ENCODE results near the gene LMTK3.

LMTK3 gene

DNA sequence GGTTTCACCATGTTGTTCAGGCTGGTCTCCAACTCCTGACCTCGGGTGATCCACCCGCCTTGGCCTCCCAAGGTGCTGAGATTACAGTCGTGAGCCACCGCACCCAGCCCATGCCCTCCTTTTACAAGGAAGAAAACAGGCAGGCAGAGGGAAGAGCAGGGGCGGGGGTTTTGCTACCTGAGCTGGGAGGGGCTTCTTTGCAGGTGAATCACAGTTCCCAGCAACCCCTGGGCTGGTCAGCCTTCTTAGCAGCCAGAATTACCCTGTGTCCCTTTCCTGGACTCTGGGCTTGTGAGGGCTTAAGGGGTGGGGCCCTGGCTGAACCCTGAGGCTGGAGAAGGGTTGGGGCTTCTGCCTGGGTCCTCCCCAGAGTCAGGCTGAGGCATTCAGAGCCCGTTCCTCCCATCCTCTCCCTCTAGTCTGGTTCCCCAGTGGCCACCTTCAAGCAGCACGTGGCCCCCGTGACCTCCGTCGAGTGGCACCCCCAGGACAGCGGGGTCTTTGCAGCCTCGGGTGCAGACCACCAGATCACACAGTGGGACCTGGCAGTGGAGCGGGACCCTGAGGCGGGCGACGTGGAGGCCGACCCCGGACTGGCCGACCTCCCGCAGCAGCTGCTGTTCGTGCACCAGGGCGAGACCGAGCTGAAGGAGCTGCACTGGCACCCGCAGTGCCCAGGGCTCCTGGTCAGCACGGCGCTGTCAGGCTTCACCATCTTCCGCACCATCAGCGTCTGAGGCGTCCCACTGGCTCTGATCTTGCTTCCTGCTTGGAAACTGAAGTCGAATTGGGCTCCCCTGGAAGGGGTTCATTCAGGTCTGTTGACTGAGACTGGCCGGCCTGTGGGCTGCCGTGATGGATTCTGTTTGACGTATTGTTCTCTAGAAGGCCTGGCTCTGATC, 59.1 kb downstream of the LMTK3 start:
- peaks cover 25% of the 10 kb centered on the region for H3K4me1 Mint-ChIP-seq (ENCODE audit: low read depth)
- H3K27ac Mint-ChIP-seq: no peak overlapping the region
- no peaks in the 10 kb centered on the region for H3K27me3 Mint-ChIP-seq
- H3K36me3 Mint-ChIP-seq (ENCODE audit: low read depth): peaks cover 100% of the 10 kb centered on the region
- intact Hi-C loops (cut with micrococcal nuclease): no loop called here
- H3K4me3 Mint-ChIP-seq: no peak overlapping the region
- no peaks in the 10 kb centered on the region for H3K9me3 Mint-ChIP-seq

DNA sequence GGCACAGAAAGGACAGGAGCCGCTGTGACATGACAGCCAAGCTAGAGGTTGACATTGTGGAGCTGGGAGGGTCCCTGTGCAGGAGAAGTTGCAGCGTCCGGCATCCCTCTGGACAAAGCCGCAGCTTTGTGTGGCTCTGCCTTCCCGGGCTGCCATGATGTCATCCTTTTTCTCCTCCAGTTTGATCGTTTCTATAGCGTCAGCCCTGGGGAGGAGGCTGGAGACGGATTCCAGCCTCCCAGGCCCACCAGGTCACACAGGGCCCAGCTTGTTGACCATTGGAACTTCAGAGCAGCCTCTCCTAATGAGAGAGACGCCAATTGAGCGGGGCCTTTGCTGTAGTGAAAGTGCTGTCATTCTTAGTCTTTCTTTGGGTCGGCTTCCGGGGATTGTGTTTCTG, 60.0 kb downstream of the LMTK3 start:
- H3K27ac Mint-ChIP-seq: no peak overlapping the region
- no peak overlapping the region for H3K4me3 Mint-ChIP-seq
- intact Hi-C loops (cut with micrococcal nuclease): no loop called here
- H3K36me3 Mint-ChIP-seq (ENCODE audit: low read depth): peaks cover 100% of the 10 kb centered on the region
- no peaks in the 10 kb centered on the region for H3K27me3 Mint-ChIP-seq
- H3K4me1 Mint-ChIP-seq (ENCODE audit: low read depth): peaks cover 26% of the 10 kb centered on the region
- H3K9me3 Mint-ChIP-seq: no peaks in the 10 kb centered on the region

DNA sequence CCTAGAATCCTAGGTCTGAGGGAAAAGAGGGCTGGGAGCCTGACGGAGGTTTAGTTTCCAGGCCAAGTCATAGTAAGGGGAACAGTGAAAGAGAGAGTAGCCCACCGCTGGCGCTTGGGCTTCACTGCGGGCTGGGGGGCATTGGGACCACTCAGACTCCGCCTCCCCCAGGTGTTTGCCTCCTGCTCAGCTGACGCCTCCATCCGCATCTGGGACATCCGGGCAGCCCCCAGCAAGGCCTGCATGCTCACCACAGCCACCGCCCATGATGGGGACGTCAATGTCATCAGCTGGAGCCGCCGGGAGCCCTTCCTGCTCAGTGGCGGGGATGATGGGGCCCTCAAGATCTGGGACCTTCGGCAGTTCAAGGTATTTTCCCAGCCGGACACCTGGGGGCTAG, 60.8 kb downstream of the LMTK3 start:
- no peaks in the 10 kb centered on the region for H3K27me3 Mint-ChIP-seq
- no peak overlapping the region for H3K27ac Mint-ChIP-seq
- H3K9me3 Mint-ChIP-seq: no peaks in the 10 kb centered on the region
- H3K4me3 Mint-ChIP-seq: no peak overlapping the region
- intact Hi-C loops (cut with micrococcal nuclease): no loop called here
- peaks cover 100% of the 10 kb centered on the region for H3K36me3 Mint-ChIP-seq (ENCODE audit: low read depth)
- peaks cover 30% of the 10 kb centered on the region for H3K4me1 Mint-ChIP-seq (ENCODE audit: low read depth)

DNA sequence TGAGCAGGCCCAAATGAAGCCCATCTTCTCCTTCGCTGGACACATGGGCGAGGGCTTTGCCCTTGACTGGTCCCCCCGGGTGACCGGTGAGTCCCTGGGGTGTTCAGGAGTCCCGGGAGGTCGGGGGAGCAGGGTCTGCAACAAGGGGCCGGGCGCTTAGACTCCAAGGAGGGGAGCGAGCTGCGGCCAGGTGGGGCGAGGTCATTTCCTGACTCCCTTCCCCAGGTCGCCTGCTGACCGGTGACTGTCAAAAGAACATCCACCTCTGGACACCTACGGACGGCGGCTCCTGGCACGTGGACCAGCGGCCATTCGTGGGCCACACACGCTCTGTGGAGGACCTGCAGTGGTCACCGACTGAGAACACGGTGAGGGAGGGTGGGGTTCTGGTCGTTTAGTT, 61.2 kb downstream of the LMTK3 start:
- Mint-ChIP-seq H3K4me1 (ENCODE audit: low read depth) (peaks cover 26% of the 10 kb centered on the region), H3K36me3 (ENCODE audit: low read depth) (peaks cover 99% of the 10 kb centered on the region)
- intact Hi-C loops (cut with micrococcal nuclease): no loop called here

DNA sequence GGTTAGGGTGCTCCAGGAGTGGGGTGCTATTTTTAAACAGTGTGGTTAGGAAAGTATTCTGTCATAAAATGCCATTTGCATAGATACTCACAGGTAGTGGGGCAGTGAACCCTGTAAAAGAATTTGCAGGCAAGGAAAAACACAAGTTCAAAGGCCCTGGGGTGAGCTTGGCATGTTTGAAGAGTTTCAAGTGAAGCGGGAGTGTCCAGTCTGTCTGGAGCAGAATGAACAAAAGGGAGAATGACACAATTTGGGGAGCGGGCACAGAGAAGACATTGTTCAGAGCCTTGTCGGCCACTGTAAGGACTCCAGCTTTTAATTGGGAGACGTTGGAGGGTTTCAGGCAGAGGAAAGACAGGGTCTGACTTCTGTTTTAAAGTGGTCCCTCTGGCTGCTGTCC, 63.1 kb downstream of the LMTK3 start:
- Mint-ChIP-seq H3K4me1 (ENCODE audit: low read depth) (peaks cover 32% of the 10 kb centered on the region), H3K9me3 (no peaks in the 10 kb centered on the region), H3K4me3 (no peak overlapping the region), H3K36me3 (ENCODE audit: low read depth) (peaks cover 86% of the 10 kb centered on the region), H3K27ac (no peak overlapping the region), H3K27me3 (peaks cover 13% of the 10 kb centered on the region)
- intact Hi-C loops (cut with micrococcal nuclease): no loop called here

More for the DNA sequence above, 61.2 kb downstream of the LMTK3 start:
- Mint-ChIP-seq H3K27ac (no peak overlapping the region), H3K27me3 (no peaks in the 10 kb centered on the region), H3K9me3 (no peaks in the 10 kb centered on the region), H3K4me3 (no peak overlapping the region)

DNA sequence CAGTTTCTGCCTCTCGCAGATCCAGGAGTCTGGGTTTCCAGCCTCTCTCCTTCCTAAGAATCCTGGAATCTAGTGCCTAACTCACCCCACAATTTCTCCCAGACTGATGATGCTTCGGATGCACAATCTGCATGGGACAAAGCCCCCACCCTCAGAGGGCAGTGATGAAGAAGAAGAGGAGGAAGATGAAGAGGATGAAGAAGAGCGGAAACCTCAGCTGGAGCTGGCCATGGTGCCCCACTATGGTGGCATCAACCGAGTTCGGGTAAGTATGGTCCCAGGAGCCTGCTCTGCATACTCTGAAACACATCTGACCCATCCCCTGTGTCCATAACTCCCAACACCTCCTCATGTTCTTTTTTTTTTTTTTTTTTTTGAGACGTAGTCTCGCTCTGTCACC, 65.1 kb downstream of the LMTK3 start:
- peak overlapping the region; percentile 96 for H3K4me3 Mint-ChIP-seq
- H3K36me3 Mint-ChIP-seq (ENCODE audit: low read depth): peaks cover 75% of the 10 kb centered on the region
- H3K4me1 Mint-ChIP-seq (ENCODE audit: low read depth): peaks cover 38% of the 10 kb centered on the region
- H3K9me3 Mint-ChIP-seq: no peaks in the 10 kb centered on the region
- H3K27me3 Mint-ChIP-seq: peaks cover 23% of the 10 kb centered on the region
- intact Hi-C loops (cut with micrococcal nuclease): no loop called here
- peak overlapping the region; percentile 98 for H3K27ac Mint-ChIP-seq

DNA sequence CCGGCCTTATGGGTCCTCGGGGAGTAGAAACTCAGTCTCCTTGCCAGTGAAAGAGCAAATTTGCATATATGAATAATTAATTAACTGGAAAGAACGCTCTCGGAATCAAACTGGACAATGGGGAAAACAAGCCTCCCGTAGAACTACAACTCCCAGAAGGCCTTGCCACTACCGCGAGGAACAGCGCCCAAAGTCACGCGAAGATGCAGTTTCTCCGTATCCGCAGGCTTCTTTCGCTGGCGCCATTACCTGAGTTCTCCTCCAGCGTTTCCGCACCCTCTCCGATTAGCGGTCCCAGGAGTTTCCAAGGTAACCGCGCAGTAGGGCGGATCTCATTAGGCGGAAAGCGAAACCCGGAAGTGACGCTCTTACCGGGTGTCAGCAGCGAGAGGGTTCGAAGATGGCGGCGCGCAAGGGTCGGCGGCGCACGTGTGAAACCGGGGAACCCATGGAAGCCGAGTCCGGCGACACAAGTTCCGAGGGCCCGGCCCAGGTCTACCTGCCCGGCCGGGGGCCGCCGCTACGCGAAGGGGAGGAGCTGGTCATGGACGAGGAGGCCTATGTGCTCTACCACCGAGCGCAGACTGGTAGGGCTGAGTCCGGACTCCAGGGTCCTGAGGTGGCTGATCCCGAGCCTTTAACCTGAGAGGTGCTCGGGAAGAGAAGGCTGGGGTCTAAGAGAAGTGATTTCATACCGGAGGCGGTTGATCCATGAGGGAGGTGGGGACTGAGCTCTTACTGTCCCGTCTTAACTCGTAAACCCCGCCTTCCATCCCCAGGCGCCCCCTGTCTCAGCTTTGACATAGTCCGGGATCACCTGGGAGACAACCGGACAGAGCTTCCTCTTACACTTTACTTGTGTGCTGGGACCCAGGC, 65.8 kb downstream of the LMTK3 start, which contains the start of gene GRWD1:
Gene GRWD1, plus strand, starts transcription at position 378 of the 876 bp plus-strand sequence. Its CDS starts 23 bp downstream, at position 401.
- Mint-ChIP-seq H3K9me3 (no peaks in the 10 kb centered on the region), H3K36me3 (ENCODE audit: low read depth) (peaks cover 69% of the 10 kb centered on the region)

DNA sequence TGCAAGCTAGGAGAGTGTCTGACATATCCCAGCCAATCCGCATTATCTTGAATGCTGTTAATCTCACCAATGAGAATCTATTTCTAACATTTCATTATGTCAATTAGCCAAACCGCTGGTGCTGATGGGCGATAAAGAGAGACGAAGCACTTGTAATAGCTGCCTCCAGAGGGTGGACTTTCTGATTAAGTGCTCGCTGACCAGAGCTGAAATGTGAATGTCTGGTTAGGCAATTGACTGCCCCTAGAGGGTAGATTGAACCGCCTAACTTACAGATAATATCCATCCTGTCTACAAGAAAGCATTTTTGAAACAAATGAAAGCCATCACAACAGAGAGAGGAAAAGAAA, 66.4 kb downstream of the LMTK3 start:
- peak overlapping the region; percentile 98 for H3K27ac Mint-ChIP-seq
- intact Hi-C loops (cut with micrococcal nuclease): loop anchor here (1.0 to 2.0 kb wide), 2 partner anchors 24 to 54 kb away; partner anchors contain the start of genes CYTH2 and KDELR1

More for the DNA sequence above, 65.8 kb downstream of the LMTK3 start, which contains the start of gene GRWD1:
- peak within 1 kb of the TSS; percentile 96 for H3K4me3 Mint-ChIP-seq
- H3K27ac Mint-ChIP-seq: peak within 1 kb of the TSS; percentile 98
- peaks cover 30% of the 10 kb centered on the region for H3K27me3 Mint-ChIP-seq
- intact Hi-C loops (cut with micrococcal nuclease): loop anchor here (1.0 to 2.0 kb wide), 2 partner anchors 23 to 55 kb away; partner anchors contain the start of genes CYTH2 and KDELR1
- peaks cover 38% of the 10 kb centered on the region for H3K4me1 Mint-ChIP-seq (ENCODE audit: low read depth)

DNA sequence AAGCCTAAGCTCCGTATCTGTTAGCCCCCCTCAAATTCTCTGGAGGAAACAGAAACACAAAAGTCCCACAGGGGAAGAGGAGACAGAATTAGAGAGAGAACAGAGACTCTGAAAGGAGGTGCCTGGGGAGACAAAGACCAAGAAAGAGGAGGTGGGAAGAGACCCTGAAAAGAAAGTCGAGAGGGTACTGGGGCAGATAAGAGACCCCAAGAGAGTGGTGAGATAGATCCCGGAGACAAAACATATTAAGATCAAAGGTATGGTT, 66.8 kb downstream of the LMTK3 start:
- Mint-ChIP-seq H3K9me3 (no peaks in the 10 kb centered on the region), H3K4me1 (ENCODE audit: low read depth) (peaks cover 38% of the 10 kb centered on the region), H3K27ac (peak overlapping the region; percentile 56), H3K27me3 (peaks cover 35% of the 10 kb centered on the region), H3K4me3 (peak overlapping the region; percentile 96), H3K36me3 (ENCODE audit: low read depth) (peaks cover 59% of the 10 kb centered on the region)
- intact Hi-C loops (cut with micrococcal nuclease): loop anchor here (1.0 to 2.0 kb wide), 2 partner anchors 24 to 54 kb away; partner anchors contain the start of genes CYTH2 and KDELR1

More for the DNA sequence above, 66.4 kb downstream of the LMTK3 start:
- H3K36me3 Mint-ChIP-seq (ENCODE audit: low read depth): peaks cover 63% of the 10 kb centered on the region
- H3K4me1 Mint-ChIP-seq (ENCODE audit: low read depth): peaks cover 38% of the 10 kb centered on the region
- no peaks in the 10 kb centered on the region for H3K9me3 Mint-ChIP-seq
- H3K27me3 Mint-ChIP-seq: peaks cover 35% of the 10 kb centered on the region
- peak overlapping the region; percentile 96 for H3K4me3 Mint-ChIP-seq

DNA sequence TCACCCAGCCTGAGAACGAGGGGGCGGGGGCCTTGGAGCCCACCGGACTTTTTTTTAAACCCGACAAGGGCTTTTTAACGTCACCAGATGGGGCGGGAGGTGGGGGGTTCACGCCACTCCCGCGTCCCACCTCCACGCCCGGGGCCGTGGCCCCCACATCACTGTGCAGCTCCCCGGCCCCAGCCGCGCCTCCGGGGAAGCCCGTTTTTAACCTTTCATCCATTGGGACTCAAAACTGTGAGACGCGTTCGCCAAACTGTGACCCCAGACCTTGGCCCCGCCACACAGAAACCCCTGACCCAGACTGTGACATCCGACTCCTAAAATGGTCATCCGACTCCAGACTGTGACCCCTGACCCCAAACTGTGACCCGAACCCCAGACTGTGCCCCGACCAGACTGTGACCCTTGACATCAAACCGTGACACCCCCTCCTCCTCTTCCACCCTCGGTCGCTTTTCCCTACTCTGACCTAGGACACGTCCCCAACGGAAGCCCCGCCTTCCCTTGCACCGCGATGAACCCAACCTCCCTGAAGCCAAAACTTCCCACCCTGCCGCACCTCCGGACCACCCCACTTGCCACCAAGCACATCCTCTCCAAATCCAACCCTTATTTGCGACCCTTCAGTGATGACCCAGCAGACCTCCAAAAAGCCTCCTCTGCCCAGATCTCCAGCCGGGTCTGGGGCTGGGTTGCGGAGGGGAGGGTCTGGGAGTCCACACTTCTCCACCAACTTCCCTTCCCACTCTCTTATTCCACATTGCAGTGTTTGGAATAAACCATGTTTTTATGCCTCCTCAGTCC, 67.3 kb downstream of the LMTK3 start:
- Mint-ChIP-seq H3K36me3 (ENCODE audit: low read depth) (peaks cover 54% of the 10 kb centered on the region), H3K27ac (peak overlapping the region; percentile 56), H3K4me3 (peak overlapping the region; percentile 96), H3K9me3 (no peaks in the 10 kb centered on the region), H3K4me1 (ENCODE audit: low read depth) (peaks cover 38% of the 10 kb centered on the region), H3K27me3 (peaks cover 35% of the 10 kb centered on the region)
- intact Hi-C loops (cut with micrococcal nuclease): loop anchor here (2.0 kb wide), 1 partner anchor 54 kb away; the partner anchor contains the start of gene KDELR1

DNA sequence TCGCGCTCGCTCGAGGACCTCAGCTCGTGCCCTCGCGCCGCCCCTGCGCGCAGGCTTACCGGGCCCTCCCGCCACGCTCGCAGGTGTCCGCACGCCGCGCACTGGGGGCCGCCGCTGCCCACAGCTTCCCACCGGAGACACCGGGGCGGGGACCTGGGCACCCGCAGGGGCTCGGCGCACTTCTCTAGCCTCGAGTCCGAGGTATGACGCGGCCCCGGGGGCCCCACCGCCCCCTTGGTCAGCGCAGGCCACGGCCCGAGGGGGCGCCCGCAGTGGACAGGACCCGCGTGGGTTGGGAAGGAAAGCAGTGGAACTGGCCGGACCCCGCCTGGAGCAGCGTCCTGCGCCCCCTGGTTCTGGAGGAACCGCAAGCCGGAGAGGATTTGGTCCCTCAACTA, 67.9 kb downstream of the LMTK3 start:
- Mint-ChIP-seq H3K27ac (peak overlapping the region; percentile 56), H3K27me3 (peaks cover 35% of the 10 kb centered on the region), H3K36me3 (ENCODE audit: low read depth) (peaks cover 48% of the 10 kb centered on the region), H3K9me3 (no peaks in the 10 kb centered on the region), H3K4me3 (no peak overlapping the region), H3K4me1 (ENCODE audit: low read depth) (peaks cover 38% of the 10 kb centered on the region)
- intact Hi-C loops (cut with micrococcal nuclease): loop anchor here (2.0 kb wide), 1 partner anchor 53 kb away; the partner anchor contains the start of gene KDELR1

DNA sequence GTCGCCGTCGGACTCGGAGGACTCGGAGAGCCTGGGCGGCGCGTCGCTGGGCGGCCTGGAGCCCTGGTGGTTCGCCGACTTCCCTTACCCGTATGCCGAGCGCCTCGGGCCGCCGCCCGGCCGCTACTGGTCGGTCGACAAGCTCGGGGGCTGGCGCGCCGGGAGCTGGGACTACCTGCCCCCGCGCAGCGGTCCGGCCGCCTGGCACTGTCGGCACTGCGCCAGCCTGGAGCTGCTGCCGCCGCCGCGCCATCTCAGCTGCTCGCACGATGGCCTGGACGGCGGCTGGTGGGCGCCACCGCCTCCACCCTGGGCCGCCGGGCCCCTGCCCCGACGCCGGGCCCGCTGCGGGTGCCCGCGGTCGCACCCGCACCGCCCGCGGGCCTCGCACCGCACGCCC, 68.4 kb downstream of the LMTK3 start:
- Mint-ChIP-seq H3K27ac (no peak overlapping the region), H3K27me3 (peaks cover 35% of the 10 kb centered on the region), H3K36me3 (ENCODE audit: low read depth) (peaks cover 43% of the 10 kb centered on the region), H3K4me3 (no peak overlapping the region), H3K4me1 (ENCODE audit: low read depth) (peaks cover 35% of the 10 kb centered on the region), H3K9me3 (no peaks in the 10 kb centered on the region)
- intact Hi-C loops (cut with micrococcal nuclease): no loop called here
